GM04504 (cell line): Measurements from ENCODE around the gene C6orf141.

ENCODE experiments used
- DNase-seq: peaks from one replicate; pipeline ENCODE4 v3.0.0-alpha.2; 2012; ENCODE audit warnings: low read depth

C6orf141 gene

GRCh38 chr6:49539102-49539501 lies 11.4 kb upstream of the C6orf141 start:
- no peak for DNase-seq

GRCh38 chr6:49540614-49541013 lies 9.9 kb upstream of the C6orf141 start:
- no peak for DNase-seq

GRCh38 chr6:49541210-49541724 lies 9.2 kb upstream of the C6orf141 start:
- DNase-seq: peak; percentile 85

GRCh38 chr6:49541936-49542335 lies 8.5 kb upstream of the C6orf141 start:
- no peak for DNase-seq

GRCh38 chr6:49543087-49543858 lies 7.2 kb upstream of the C6orf141 start:
- no peak for DNase-seq

GRCh38 chr6:49546331-49546730 lies 4.1 kb upstream of the C6orf141 start:
- DNase-seq: no peak

- no peak for DNase-seq
Measured at GRCh38 chr6:49548613-49549304, 1.7 kb upstream of the C6orf141 start.

GRCh38 chr6:49549691-49550491 lies 577 bp upstream of the C6orf141 start:
- DNase-seq: no peak

- no peak for DNase-seq
Measured at GRCh38 chr6:49551078-49551865, 804 bp downstream of the C6orf141 start.

- no peak for DNase-seq
Measured at GRCh38 chr6:49551866-49552129, 1.3 kb downstream of the C6orf141 start.

- no peak for DNase-seq
Measured at GRCh38 chr6:49552596-49552995, 2.1 kb downstream of the C6orf141 start.

GRCh38 chr6:49553384-49553783 lies 2.9 kb downstream of the C6orf141 start:
- peak; percentile 26 for DNase-seq

GRCh38 chr6:49555951-49556350 lies 5.5 kb downstream of the C6orf141 start:
- DNase-seq: no peak

GRCh38 chr6:49556429-49556837 lies 6.0 kb downstream of the C6orf141 start:
- DNase-seq: peak; percentile 66

- DNase-seq: no peak
Measured at GRCh38 chr6:49557177-49557576, 6.7 kb downstream of the C6orf141 start.

- no peak for DNase-seq
Measured at GRCh38 chr6:49558238-49558637, 7.8 kb downstream of the C6orf141 start.

GRCh38 chr6:49563006-49563886 lies 12.8 kb downstream of the C6orf141 start:
- DNase-seq: no peak

GRCh38 chr6:49564552-49564951 lies 14.1 kb downstream of the C6orf141 start:
- no peak for DNase-seq

GRCh38 chr6:49565261-49565660 lies 14.8 kb downstream of the C6orf141 start:
- no peak for DNase-seq

- no peak for DNase-seq
Measured at GRCh38 chr6:49565855-49566254, 15.4 kb downstream of the C6orf141 start.
